Measurements from ENCODE around the gene SKP1.
A peak's percentile ranks its signal among the peaks of the same experiment; 100 is the strongest.

SKP1 gene

GRCh38 chr5:134128648-134128995 lies 48.1 kb downstream of the SKP1 start:
- DNase-seq = no peak

GRCh38 chr5:134127988-134128647 lies 48.6 kb downstream of the SKP1 start:
- no peak for DNase-seq

GRCh38 chr5:134127376-134127861 lies 49.3 kb downstream of the SKP1 start:
- no peak for DNase-seq

DNA sequence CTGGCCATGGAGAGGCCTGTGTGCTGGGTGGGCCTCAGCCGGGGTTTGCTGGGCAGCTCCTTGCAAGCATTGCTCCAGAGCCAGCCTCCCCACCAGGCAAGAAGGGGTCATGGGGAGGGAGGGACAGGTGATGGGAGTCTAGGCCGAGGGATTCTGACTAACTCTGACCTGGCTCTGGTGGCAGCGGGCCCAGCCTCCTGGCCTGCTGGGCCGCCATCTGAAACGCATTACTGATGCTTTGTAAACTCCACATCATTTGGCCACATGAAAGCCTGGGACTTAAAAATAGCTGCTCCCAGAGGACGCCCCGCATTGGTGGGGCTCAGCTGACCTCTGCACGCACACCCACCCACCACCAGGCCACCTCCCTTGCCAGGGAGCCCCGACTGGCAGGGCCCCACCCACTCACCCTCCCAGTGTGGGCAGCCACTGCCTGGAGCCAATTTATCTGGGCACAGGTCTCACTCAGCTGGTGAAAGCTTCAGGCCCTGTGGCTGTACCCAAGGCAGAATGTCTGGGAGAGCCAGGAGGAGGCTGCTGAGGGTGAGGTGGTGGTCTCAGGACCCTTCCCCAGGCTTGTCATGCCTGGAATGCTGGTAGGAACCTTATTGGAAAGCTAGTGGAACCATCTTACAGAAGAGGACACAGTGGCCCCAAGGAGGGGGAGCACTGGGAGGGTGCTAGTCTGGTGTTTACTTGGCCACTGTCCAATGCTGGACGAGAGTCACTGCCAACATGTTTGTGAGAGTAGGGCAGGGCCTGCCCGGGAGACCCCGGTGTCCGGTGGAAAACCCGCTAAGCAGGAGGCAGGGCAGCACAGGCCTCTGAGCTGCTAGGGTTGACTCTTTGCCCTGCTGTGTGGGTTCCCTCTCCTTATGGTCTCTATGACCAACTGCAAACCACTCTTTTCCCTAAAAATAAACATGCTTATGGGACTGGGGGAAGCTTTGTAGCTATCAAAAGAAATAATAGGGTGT lies 51.4 kb downstream of the SKP1 start:
- DNase-seq = peak; percentile 18

DNA sequence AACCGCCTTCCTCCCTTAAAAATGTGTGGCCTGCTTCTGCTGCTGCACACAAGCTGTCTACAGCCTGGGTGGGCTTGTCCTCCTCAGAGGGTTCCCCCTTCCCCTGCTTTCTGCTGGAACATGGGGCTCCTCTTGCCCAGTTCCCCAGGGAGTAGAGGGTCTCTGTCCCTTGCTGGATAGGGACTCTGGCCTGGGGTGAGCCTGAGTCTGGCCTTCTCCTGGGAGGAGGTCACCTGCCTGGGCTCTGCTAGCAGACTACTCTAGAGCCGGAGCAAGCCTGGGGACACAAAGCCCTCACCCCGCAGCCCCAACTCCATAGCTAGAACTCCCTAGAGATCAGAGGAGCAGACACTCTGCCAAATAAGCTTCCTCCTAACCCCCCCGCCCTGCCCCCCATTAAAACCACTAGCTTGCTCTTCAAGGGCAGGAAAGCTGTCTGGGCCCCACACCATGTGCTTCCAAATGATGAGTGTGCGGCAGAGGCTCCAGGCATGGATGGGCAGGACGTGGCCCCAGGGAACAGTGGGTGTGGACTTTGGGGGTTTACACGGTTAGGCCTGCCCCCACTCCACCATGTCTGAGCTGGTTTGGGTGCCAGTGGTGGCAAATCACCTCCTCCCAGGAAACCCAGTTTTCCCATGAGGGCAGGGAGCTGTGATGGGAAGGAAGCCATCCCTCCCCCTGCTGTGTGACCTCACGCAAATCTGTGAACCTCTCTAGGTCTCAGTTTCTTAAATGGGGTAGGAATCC lies 52.3 kb downstream of the SKP1 start:
- no peak for DNase-seq

- DNase-seq = no peak
Observed at GRCh38 chr5:134123360-134123759, 53.4 kb downstream of the SKP1 start.

DNA sequence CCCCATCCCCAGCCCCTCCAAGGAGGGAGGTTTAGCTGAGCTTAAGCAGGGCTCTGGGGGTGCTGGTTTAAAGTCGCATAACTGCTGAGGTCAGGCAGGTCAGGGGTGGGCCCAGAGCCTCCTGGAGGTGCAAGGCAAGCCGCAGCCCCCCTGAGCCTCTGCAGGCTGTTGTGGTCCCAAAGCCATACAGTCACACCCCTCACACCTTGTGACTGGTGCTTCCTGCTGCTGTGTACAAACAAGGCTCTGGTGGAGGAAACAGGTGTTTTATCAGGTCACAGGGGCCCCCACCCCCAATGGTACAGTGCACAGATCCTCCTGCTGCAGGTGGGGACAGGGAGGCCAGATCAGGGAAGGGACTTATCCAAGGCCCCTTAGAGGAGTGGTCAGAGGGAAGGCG lies 54.2 kb downstream of the SKP1 start:
- no peak for DNase-seq

GRCh38 chr5:134120386-134121138 lies 56.2 kb downstream of the SKP1 start:
- no peak for DNase-seq

- DNase-seq = no peak
Observed at GRCh38 chr5:134119720-134120119, 57.0 kb downstream of the SKP1 start.

DNA sequence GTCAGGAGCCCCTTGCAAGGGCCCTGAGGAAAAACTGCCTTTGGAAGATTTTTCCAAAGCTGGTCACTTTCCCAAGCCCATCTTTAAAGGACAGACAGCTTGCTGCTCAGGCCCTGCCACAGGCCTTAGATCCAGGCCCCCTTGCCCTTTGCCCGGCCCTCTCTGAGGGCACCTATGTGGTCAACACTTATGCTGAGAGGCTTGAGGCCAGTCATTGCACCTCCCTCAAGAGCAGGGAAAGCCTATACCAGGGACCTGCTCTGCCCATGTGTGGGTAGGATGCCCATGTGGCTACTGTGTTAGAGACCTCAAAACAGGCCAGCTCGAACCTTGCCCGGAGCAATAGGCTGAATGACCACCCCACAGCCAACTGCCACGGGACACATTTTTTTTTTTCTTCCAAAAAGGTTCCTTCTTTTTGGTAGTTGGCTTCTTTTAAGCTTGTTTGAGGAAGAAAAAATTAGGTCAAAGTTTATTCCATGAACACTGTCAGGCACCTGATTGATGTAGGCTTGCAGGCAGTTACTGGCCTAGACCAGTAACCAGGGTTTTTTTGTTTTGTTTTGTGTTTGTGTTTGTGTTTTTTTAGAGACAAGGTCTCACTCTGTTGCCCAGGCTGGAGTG lies 58.4 kb downstream of the SKP1 start:
- DNase-seq = no peak

DNA sequence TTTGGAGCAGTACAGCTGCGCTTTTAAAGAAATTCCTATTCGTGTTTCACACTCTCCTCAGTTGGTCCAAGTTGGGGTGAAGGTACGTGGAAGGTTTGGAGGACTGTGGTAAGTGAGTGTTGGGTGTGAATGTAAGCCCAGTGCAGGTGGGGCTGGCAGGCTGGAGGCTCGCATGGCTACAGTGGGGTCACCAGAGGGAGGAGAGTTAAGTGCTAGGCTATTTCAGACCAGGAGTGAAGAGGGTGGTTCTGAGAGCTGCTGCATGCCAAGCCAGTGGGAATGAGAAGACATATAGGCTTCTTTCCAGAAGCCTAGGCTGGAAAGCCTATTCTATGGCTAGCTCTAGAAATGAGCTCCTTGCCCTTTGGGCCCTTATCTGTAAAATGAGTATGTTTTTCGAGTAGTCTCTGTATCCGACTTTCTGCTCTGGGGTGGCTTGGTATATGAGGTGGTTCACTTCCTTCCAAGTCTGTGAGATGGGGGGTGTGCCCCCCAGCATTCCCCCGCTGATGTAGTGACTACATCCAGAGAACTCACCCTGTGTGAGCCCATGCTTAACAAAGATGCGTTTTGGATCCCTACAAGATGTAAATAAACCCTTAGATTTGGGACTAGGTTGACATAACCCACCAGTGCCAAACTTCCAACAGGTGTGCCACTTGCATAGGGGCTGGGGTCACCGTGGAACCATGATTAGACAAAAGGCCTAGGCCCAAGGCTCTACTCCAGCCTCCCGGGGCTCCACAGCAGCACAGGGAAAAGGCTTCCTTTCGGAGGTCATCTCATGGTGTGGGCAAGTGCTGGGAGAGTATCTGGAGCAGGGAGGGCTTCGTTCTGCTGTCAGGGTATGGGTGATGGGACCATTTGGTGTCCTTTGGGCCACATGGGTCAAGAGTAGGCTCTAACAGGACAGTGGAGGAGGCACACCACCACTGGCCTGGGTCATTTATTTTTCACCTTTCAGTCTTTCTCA lies 59.7 kb downstream of the SKP1 start:
- no peak for DNase-seq

GRCh38 chr5:134116286-134116685 lies 60.5 kb downstream of the SKP1 start:
- no peak for DNase-seq

DNA sequence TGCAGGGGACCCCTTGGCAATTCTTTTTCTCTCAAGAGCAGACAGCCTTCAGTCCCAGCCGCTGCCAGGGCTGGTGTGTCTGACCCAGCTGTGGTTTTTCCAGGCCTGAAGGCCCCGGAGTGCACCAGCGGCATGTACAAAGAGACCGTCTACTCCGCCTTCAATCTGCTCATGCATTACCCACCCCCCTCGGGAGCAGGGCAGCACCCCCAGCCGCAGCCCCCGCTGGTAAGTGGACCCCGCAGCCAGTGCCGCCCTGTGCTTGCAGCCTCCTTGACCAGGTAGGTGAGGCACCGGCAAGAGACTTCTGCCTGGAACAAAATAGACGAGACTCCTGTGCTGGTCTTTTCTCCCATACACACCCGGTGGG lies 61.0 kb downstream of the SKP1 start:
- DNase-seq = no peak

- no peak for DNase-seq
Observed at GRCh38 chr5:134114886-134115805, 61.6 kb downstream of the SKP1 start.

GRCh38 chr5:134113902-134114875 lies 62.6 kb downstream of the SKP1 start, which contains the start of gene TCF7:
TSS of gene TCF7 (plus strand) at chr5:134114681. CDS start at chr5:134114907, 226 bp downstream.
- peak; percentile 33 for DNase-seq

GRCh38 chr5:134113363-134113889 lies 63.3 kb downstream of the SKP1 start:
- DNase-seq = no peak

- no peak for DNase-seq
Observed at GRCh38 chr5:134112726-134113362, 63.9 kb downstream of the SKP1 start.

All from NCI-H1092 treated with DMSO at 0.1 percent for 48 hours (cell line).